ENCODE data around the gene EXOC7.
A peak's percentile ranks its signal among the peaks of the same experiment; 100 is the strongest.

EXOC7 gene

DNA sequence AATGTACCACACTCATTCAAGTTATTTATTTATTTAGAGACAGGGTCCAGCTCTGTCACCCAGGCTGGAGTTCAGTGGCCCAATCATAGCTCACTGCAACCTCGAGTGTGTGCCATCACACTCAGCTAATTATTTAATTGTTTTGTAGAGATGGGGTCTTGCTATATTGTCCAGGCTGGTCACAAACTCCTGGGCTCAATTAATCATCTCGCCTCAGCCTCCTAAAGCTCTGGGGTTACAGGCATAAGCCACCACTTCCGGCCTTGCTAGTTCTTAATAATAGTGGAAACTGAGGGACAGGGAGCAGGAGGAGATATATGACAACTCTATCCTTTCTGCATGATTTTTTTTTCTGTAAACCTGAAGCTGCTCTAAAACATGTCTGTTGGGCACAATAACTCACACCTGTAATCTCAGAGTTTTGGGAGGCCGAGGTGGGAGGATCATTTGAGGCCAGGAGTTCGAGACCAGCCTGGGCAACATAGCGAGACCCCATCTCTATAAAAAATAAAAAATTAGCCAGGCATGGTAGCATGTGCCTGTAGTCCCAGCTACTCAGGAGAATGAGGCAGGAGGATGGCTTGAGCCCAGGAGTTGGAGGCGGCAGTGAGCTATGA is 11.7 kb upstream of the EXOC7 start:
- Histone ChIP-seq H3K27ac (no peak overlapping the region), H3K4me3 (ENCODE audit: low read depth in 1 of 2, low read length in 1 of 2) (no peak overlapping the region), H3K4me1 (ENCODE audit: control insufficient read depth in 1 of 2, insufficient read depth in 1 of 2, low read depth in 1 of 2, low read length in 1 of 2) (no peaks in the 10 kb centered on the region), H3K27me3 (no peaks in the 10 kb centered on the region), H3K9me3 (no peaks in the 10 kb centered on the region), H3K36me3 (no peaks in the 10 kb centered on the region)
- no peak for TF ChIP-seq CTCF (IDR thresholded peaks at IDR 0.05)

GRCh38 chr17:76111956-76112355 is 8.4 kb upstream of the EXOC7 start:
- Histone ChIP-seq H3K36me3 (no peaks in the 10 kb centered on the region), H3K9me3 (no peaks in the 10 kb centered on the region), H3K4me1 (ENCODE audit: control insufficient read depth in 1 of 2, insufficient read depth in 1 of 2, low read depth in 1 of 2, low read length in 1 of 2) (peaks cover under 1 to 1% of the 10 kb centered on the region in 2 experiments), H3K27ac (no peak overlapping the region), H3K27me3 (no peaks in the 10 kb centered on the region), H3K4me3 (ENCODE audit: low read depth in 1 of 2, low read length in 1 of 2) (no peak overlapping the region)
- no peak for TF ChIP-seq CTCF (IDR thresholded peaks at IDR 0.05)

DNA sequence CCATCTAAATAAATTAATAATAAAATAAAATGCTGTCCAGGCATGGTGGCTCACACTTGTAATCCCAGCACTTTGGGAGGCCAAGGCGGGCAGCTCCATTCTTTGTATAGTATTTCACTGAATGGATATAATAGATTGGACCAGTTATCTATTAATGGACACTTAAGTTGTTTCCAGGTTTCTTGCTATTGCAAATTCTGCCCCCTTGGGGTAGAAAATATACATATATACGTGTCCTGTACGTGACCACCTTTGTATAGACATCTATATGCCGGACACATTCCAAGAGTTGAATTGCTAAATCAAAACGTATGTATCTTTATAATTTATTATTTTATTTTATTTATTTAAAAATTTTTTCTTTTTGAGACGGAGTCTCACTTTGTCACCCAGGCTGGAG is 3.9 kb upstream of the EXOC7 start:
- TF ChIP-seq CTCF (IDR thresholded peaks at IDR 0.05), result no peak
- no peaks in the 10 kb centered on the region for H3K36me3 ChIP-seq
- no peak overlapping the region for H3K4me3 ChIP-seq (ENCODE audit: low read depth in 1 of 2, low read length in 1 of 2)
- no peaks in the 10 kb centered on the region for H3K27me3 ChIP-seq
- H3K27ac ChIP-seq, result no peak overlapping the region
- H3K9me3 ChIP-seq, result no peaks in the 10 kb centered on the region
- peaks cover 36 to 40% of the 10 kb centered on the region in 2 experiments for H3K4me1 ChIP-seq (ENCODE audit: control insufficient read depth in 1 of 2, insufficient read depth in 1 of 2, low read depth in 1 of 2, low read length in 1 of 2)

DNA sequence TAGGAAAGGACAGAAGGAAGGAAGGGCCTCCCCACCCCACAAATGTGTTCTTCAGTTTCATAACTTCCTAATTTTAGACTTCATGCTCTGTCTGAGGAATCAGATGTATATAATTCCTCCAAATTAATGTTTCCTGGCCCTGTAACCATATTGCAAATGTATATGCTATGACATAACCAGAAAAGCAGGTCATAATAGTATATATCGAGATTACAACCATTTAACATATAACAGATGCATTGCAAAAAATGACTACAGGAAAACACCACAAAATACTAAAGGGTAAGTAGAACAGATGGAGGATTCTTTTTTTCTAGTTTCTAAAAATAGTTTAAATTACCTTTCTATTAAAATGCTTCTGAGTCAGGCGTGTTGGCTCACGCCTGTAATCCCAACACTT is 3.1 kb upstream of the EXOC7 start:
- TF ChIP-seq CTCF (IDR thresholded peaks at IDR 0.05), result no peak
- H3K27me3 ChIP-seq, result no peaks in the 10 kb centered on the region
- H3K9me3 ChIP-seq, result no peaks in the 10 kb centered on the region
- peaks cover 37 to 40% of the 10 kb centered on the region in 2 experiments for H3K4me1 ChIP-seq (ENCODE audit: control insufficient read depth in 1 of 2, insufficient read depth in 1 of 2, low read depth in 1 of 2, low read length in 1 of 2)
- H3K4me3 ChIP-seq (ENCODE audit: low read depth in 1 of 2, low read length in 1 of 2), result no peak overlapping the region
- H3K27ac ChIP-seq, result peak overlapping the region; percentile 57
- H3K36me3 ChIP-seq, result peaks cover 3% of the 10 kb centered on the region

DNA sequence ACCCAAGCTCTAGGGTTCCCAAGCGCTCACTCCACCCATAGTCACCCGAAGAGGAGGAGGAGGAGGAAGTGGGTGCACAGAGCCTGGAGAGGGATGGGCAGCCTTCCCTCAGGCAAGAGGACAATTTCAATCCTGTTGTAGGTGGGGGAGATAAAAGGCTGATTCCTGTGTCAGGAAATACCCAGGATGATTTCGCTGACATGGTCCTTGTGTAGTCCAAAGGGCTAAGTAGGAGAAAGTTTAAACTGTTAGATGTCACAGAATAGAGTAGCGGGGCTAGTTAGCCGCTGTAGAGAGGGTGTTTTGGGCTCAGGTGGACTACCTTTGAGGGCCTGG is 1.3 kb upstream of the EXOC7 start:
- H3K4me3 ChIP-seq (ENCODE audit: low read depth in 1 of 2, low read length in 1 of 2), result no peak overlapping the region
- no peaks in the 10 kb centered on the region for H3K27me3 ChIP-seq
- H3K36me3 ChIP-seq, result peaks cover 20% of the 10 kb centered on the region
- no peaks in the 10 kb centered on the region for H3K9me3 ChIP-seq
- peak overlapping the region; percentile 87 for H3K27ac ChIP-seq
- peaks cover 37 to 40% of the 10 kb centered on the region in 2 experiments for H3K4me1 ChIP-seq (ENCODE audit: control insufficient read depth in 1 of 2, insufficient read depth in 1 of 2, low read depth in 1 of 2, low read length in 1 of 2)
- no peak for TF ChIP-seq CTCF (IDR thresholded peaks at IDR 0.05)

Data from neutrophil (primary cell).